Smooth muscle cell (in vitro differentiated cells): ENCODE data around the gene TUBGCP2. TPM values are rescaled to one million over a fixed set of nuclear protein-coding genes. Genes with fewer than 3 reads are reported as not detected.

Experiments
- DNase-seq: peaks from one replicate; lab custom pipeline; 2025; ENCODE audit not compliant: unreplicated experiment; lab: John Stamatoyannopoulos, UW
- H2AFZ ChIP-seq: fragments of 200-600 bp; sonication (generic); 2 replicates; pipeline ENCODE4 v1.6.0; 2016; ENCODE audit warnings: antibody characterized with exemption, low read depth, mild to moderate bottlenecking
- H3F3A ChIP-seq: fragments of 200-600 bp; sonication (generic); 2 replicates; pipeline ENCODE4 v1.6.0; 2017; ENCODE audit warnings: antibody characterized with exemption, low read depth
- H3K27ac ChIP-seq: fragments of 200-600 bp; sonication (generic); 2 replicates; pipeline ENCODE4 v1.5.1; 2016; ENCODE audit warnings: low read depth, mild to moderate bottlenecking
- H3K27me3 ChIP-seq: fragments of 200-600 bp; sonication (generic); 2 replicates; pipeline ENCODE4 v1.6.1; 2016; ENCODE audit warnings: low read depth, mild to moderate bottlenecking
- H3K36me3 ChIP-seq: fragments of 200-600 bp; sonication (generic); 2 replicates; pipeline ENCODE4 v1.5.1; 2016; ENCODE audit warnings: low read depth
- H3K4me1 ChIP-seq: fragments of 200-600 bp; sonication (generic); 2 replicates; pipeline ENCODE4 v1.5.1; 2016; ENCODE audit warnings: low read depth
- H3K4me2 ChIP-seq: fragments of 200-600 bp; sonication (generic); 2 replicates; pipeline ENCODE4 v1.6.0; 2016; ENCODE audit warnings: mild to moderate bottlenecking
- H3K4me3 ChIP-seq: fragments of 200-600 bp; sonication (generic); 2 replicates; pipeline ENCODE4 v1.5.1; 2016; ENCODE audit warnings: mild to moderate bottlenecking
- H3K79me2 ChIP-seq: fragments of 200-600 bp; sonication (generic); 2 replicates; pipeline ENCODE4 v1.6.0; 2016; ENCODE audit warnings: low read depth, mild to moderate bottlenecking
- H3K9ac ChIP-seq: fragments of 200-600 bp; sonication (generic); 2 replicates; pipeline ENCODE4 v1.6.0; 2016; ENCODE audit warnings: low read depth
- H3K9me3 ChIP-seq: fragments of 200-600 bp; sonication (generic); replicated peaks from 2 replicates; pipeline ENCODE4 v1.5.1; 2016; ENCODE audit warnings: low read depth
- H4K20me1 ChIP-seq: fragments of 200-600 bp; sonication (generic); 2 replicates; pipeline ENCODE4 v1.6.0; 2016; ENCODE audit warnings: low read depth
- WGBS: methylation state at CpG from one replicate; pipeline ENCODE4 v1.1.7; 2016; ENCODE audit warnings: low lambda C conversion rate; 5-methylcytosine and 5-hydroxymethylcytosine counted together
- polyA plus RNA-seq: library from polyadenylated mRNA; unstranded; fragments of >200 nt; fragmentation: Nextera tagmentation; extraction: Ambion mirVana; gene quantifications from 2 replicates; pipeline ENCODE4 v1.2.1, GENCODE V29; 2016
- total RNA-seq: library from RNA; depleted of rRNA; stranded (reverse); fragments of >200 nt; gene quantifications from 2 replicates; pipeline ENCODE4 v1.2.3, GENCODE V29; 2014
- TF ChIP-seq, protein P1 (sequence below): fragments of 200-600 bp; sonication (generic); IDR thresholded peaks from 2 replicates; pipeline ENCODE4 v1.5.1; 2017; ENCODE audit warnings: borderline replicate concordance, mild to moderate bottlenecking, antibody characterized with exemption; ENCODE audit not compliant: insufficient read depth, poor library complexity, severe bottlenecking

TUBGCP2 gene
- total and polyA plus RNA-seq, 2 experiments from 2014 or later, result 39.5 to 40.5 TPM

- no peaks in the 10 kb centered on the region for H3K4me1 ChIP-seq
- peaks cover 17% of the 10 kb centered on the region for H3K36me3 ChIP-seq
- DNase-seq, result no peak
- H4K20me1 ChIP-seq, result peaks cover 12% of the 10 kb centered on the region
- no peak overlapping the region for H2AFZ ChIP-seq
- TF ChIP-seq, protein P1, sequence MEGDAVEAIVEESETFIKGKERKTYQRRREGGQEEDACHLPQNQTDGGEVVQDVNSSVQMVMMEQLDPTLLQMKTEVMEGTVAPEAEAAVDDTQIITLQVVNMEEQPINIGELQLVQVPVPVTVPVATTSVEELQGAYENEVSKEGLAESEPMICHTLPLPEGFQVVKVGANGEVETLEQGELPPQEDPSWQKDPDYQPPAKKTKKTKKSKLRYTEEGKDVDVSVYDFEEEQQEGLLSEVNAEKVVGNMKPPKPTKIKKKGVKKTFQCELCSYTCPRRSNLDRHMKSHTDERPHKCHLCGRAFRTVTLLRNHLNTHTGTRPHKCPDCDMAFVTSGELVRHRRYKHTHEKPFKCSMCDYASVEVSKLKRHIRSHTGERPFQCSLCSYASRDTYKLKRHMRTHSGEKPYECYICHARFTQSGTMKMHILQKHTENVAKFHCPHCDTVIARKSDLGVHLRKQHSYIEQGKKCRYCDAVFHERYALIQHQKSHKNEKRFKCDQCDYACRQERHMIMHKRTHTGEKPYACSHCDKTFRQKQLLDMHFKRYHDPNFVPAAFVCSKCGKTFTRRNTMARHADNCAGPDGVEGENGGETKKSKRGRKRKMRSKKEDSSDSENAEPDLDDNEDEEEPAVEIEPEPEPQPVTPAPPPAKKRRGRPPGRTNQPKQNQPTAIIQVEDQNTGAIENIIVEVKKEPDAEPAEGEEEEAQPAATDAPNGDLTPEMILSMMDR, result no peak
- no peak overlapping the region for H3K27ac ChIP-seq
- H3K4me2 ChIP-seq, result no peak overlapping the region
- no peaks in the 10 kb centered on the region for H3K79me2 ChIP-seq
- no peaks in the 10 kb centered on the region for H3K27me3 ChIP-seq
- H3K9ac ChIP-seq, result no peak overlapping the region
- no peak overlapping the region for H3K4me3 ChIP-seq
- no peaks in the 10 kb centered on the region for H3F3A ChIP-seq
- WGBS, result 93% methylated on average over 18 of the region's 18 CpGs
- H3K9me3 ChIP-seq, result no peaks in the 10 kb centered on the region
Measured at GRCh38 chr10:133286366-133286765, 22.3 kb downstream of the TUBGCP2 start.

- Histone ChIP-seq H3K27ac (no peak overlapping the region), H3K4me3 (no peak overlapping the region), H3K9ac (no peak overlapping the region), H3K4me1 (no peaks in the 10 kb centered on the region), H3K9me3 (no peaks in the 10 kb centered on the region), H3K4me2 (no peak overlapping the region), H4K20me1 (peaks cover 12% of the 10 kb centered on the region), H2AFZ (no peak overlapping the region), H3F3A (no peaks in the 10 kb centered on the region), H3K27me3 (no peaks in the 10 kb centered on the region), H3K36me3 (peaks cover 12% of the 10 kb centered on the region), H3K79me2 (no peaks in the 10 kb centered on the region)
- no peak for DNase-seq
- TF ChIP-seq, protein P1, result no peak
- 96% methylated on average over 36 of the region's 36 CpGs for WGBS
Measured at GRCh38 chr10:133285217-133285616, 23.5 kb downstream of the TUBGCP2 start.

DNA sequence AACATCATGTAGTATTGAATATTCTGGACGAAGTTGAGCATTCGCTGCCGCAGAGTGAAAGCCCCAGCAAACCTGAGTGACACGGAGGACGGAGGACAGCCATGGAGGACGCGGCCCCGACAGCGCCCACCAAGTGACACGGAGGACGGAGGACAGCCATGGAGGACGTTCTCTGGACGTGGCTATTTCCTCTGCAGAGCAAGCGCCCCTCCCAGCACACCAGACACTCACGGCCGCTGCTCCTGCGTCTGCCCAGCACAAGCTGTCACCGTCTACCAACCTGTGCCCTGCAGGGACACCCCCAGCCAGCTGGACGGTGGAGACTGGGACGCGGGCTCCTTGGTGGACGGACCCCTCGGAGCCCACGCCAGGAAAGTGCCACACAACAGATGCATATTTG is 24.7 kb downstream of the TUBGCP2 start:
- no peaks in the 10 kb centered on the region for H3K79me2 ChIP-seq
- H3K36me3 ChIP-seq, result peaks cover 11% of the 10 kb centered on the region

DNA sequence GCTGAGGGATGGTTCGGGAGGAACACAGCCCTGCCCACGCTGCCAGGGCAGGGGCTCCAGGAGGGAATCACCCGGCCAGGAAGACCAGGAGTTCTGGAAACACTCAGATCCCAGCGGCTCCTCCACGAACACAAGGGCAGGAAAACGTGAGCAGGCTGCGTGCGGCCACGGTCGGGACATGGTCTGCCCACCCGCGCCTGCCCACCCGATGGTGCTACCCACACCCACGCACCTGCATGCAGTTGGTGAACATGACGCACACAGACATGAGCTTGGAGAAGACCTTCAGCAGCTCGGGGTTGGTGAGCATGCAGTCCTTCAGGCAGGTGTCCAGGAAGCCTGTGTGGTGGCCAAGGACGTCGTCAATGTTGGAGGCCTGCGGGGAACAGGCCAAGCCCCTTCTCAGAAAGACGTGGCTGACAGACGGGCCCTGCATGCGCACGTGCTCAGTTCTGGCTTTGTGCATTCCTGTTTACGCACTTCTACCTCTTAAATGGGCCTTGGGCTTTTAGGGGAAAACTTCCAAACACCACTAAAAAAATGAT is 25.8 kb downstream of the TUBGCP2 start:
- Histone ChIP-seq H4K20me1 (peaks cover 18% of the 10 kb centered on the region), H3K79me2 (no peaks in the 10 kb centered on the region), H3K36me3 (peaks cover 6% of the 10 kb centered on the region), H3K4me3 (no peak overlapping the region), H3K9me3 (no peaks in the 10 kb centered on the region), H3F3A (peaks cover 4% of the 10 kb centered on the region), H3K9ac (no peak overlapping the region), H3K27me3 (no peaks in the 10 kb centered on the region), H3K4me1 (no peaks in the 10 kb centered on the region), H3K4me2 (no peak overlapping the region), H2AFZ (no peak overlapping the region), H3K27ac (no peak overlapping the region)
- TF ChIP-seq, protein P1, result no peak
- whole genome bisulfite sequencing, result 97% methylated on average over 24 of the region's 24 CpGs
- DNase-seq, result no peak

More for the DNA sequence above, 24.7 kb downstream of the TUBGCP2 start:
- Histone ChIP-seq H3K27ac (no peak overlapping the region), H3K4me3 (no peak overlapping the region), H2AFZ (no peak overlapping the region), H3K4me1 (no peaks in the 10 kb centered on the region), H3K4me2 (no peak overlapping the region), H3F3A (no peaks in the 10 kb centered on the region), H3K9me3 (no peaks in the 10 kb centered on the region), H3K9ac (no peak overlapping the region), H3K27me3 (no peaks in the 10 kb centered on the region), H4K20me1 (peaks cover 12% of the 10 kb centered on the region)
- 97% methylated on average over 24 of the region's 24 CpGs for WGBS
- DNase-seq, result no peak
- TF ChIP-seq, protein P1, result no peak
